ENCODE measurements around the gene TM9SF2.

The TM9SF2 gene

GRCh38 chr13:99507986-99508385 lies 6.7 kb downstream of the TM9SF2 start:
- DNase-seq = no peak
- no peaks in the 10 kb centered on the region for H3K36me3 ChIP-seq
- H3K4me3 ChIP-seq (ENCODE audit: low read depth, low read length) = no peak overlapping the region
- no peak for TF ChIP-seq CTCF (IDR thresholded peaks at IDR 0.05; ENCODE audit: low read depth, low read length)
- no peaks in the 10 kb centered on the region for H3K27me3 ChIP-seq
- H3K9me3 ChIP-seq = no peaks in the 10 kb centered on the region
- H3K4me1 ChIP-seq = no peaks in the 10 kb centered on the region

GRCh38 chr13:99509479-99509878 lies 8.2 kb downstream of the TM9SF2 start:
- H3K27me3 ChIP-seq = no peaks in the 10 kb centered on the region
- H3K4me1 ChIP-seq = no peaks in the 10 kb centered on the region
- no peak for TF ChIP-seq CTCF (IDR thresholded peaks at IDR 0.05; ENCODE audit: low read depth, low read length)
- H3K4me3 ChIP-seq (ENCODE audit: low read depth, low read length) = no peak overlapping the region
- DNase-seq = no peak
- no peaks in the 10 kb centered on the region for H3K9me3 ChIP-seq
- no peaks in the 10 kb centered on the region for H3K36me3 ChIP-seq

GRCh38 chr13:99514801-99515200 lies 13.5 kb downstream of the TM9SF2 start:
- Histone ChIP-seq H3K36me3 (peaks cover 5% of the 10 kb centered on the region), H3K9me3 (no peaks in the 10 kb centered on the region), H3K4me3 (ENCODE audit: low read depth, low read length) (no peak overlapping the region), H3K27me3 (no peaks in the 10 kb centered on the region), H3K4me1 (no peaks in the 10 kb centered on the region)
- no peak for TF ChIP-seq CTCF (IDR thresholded peaks at IDR 0.05; ENCODE audit: low read depth, low read length)
- DNase-seq = no peak

GRCh38 chr13:99516153-99516929 lies 15.1 kb downstream of the TM9SF2 start:
- Histone ChIP-seq H3K27me3 (no peaks in the 10 kb centered on the region), H3K4me1 (no peaks in the 10 kb centered on the region), H3K9me3 (no peaks in the 10 kb centered on the region), H3K4me3 (ENCODE audit: low read depth, low read length) (no peak overlapping the region), H3K36me3 (peaks cover 11% of the 10 kb centered on the region)
- DNase-seq = no peak
- TF ChIP-seq CTCF (IDR thresholded peaks at IDR 0.05; ENCODE audit: low read depth, low read length) = no peak

DNA sequence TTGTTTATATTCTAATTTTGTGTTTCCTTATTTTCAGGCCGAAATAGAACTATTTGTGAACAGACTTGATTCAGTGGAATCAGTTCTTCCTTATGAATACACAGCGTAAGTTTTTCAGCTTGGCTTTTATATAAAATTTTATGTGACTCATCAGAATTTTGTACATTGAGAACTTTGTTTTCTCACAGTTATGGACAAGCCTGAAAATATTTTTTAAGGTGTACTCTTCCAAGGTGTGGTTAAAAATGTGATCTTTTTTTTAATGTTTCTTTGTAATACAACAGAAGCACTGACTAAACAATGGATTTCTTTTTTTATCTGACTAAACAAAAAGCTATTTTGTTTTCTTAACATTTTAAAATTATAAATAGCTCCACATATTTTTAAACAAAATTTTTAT lies 16.3 kb downstream of the TM9SF2 start:
- peaks cover 13% of the 10 kb centered on the region for H3K36me3 ChIP-seq
- no peak for DNase-seq
- H3K9me3 ChIP-seq = no peaks in the 10 kb centered on the region
- no peaks in the 10 kb centered on the region for H3K27me3 ChIP-seq
- no peak for TF ChIP-seq CTCF (IDR thresholded peaks at IDR 0.05; ENCODE audit: low read depth, low read length)
- no peak overlapping the region for H3K4me3 ChIP-seq (ENCODE audit: low read depth, low read length)
- H3K4me1 ChIP-seq = no peaks in the 10 kb centered on the region

DNA sequence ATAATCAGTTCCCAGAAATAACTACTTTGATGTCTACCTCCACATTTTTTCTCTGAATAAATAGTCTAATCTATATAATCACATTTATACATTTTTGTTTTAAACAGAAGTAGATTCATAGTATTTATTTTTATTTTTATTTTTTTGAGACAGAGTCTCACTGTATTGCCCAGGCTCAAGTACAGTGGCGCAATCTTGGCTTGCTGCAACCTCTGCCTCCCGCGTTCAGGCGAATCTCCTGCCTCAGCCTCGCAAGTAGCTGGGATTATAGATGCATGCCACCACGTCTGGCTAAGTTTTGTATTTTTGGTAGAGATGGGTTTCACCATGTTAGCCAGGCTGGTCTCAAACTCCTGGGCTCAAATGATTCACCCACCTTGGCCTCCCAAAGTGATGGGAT lies 16.7 kb downstream of the TM9SF2 start:
- Histone ChIP-seq H3K4me3 (ENCODE audit: low read depth, low read length) (no peak overlapping the region), H3K4me1 (no peaks in the 10 kb centered on the region), H3K27me3 (no peaks in the 10 kb centered on the region), H3K9me3 (no peaks in the 10 kb centered on the region), H3K36me3 (peaks cover 14% of the 10 kb centered on the region)
- DNase-seq = no peak
- TF ChIP-seq CTCF (IDR thresholded peaks at IDR 0.05; ENCODE audit: low read depth, low read length) = no peak
